HG03139 (cell line): ENCODE results near the gene ASXL1.

Experiments used
- ATAC-seq: cut with Tn5 transposase; IDR thresholded peaks from one replicate; pipeline ENCODE4 v1.9.1; 2021; ENCODE audit not compliant: unreplicated experiment

ASXL1 gene

GRCh38 chr20:32451682-32452461 lies 93.7 kb downstream of the ASXL1 start:
- ATAC-seq: no peak

- ATAC-seq: no peak
These were observed 94.8 kb downstream of the ASXL1 start for GRCh38 chr20:32452776-32453466.

- no peak for ATAC-seq
These were observed 95.5 kb downstream of the ASXL1 start for GRCh38 chr20:32453467-32454163.

GRCh38 chr20:32454164-32455145 lies 96.3 kb downstream of the ASXL1 start:
- no peak for ATAC-seq

GRCh38 chr20:32455171-32455900 lies 97.2 kb downstream of the ASXL1 start:
- no peak for ATAC-seq

GRCh38 chr20:32455901-32456701 lies 98.0 kb downstream of the ASXL1 start:
- ATAC-seq: no peak

- ATAC-seq: no peak
These were observed 98.8 kb downstream of the ASXL1 start for GRCh38 chr20:32456869-32457478.

GRCh38 chr20:32457479-32457986 lies 99.4 kb downstream of the ASXL1 start:
- no peak for ATAC-seq

- no peak for ATAC-seq
These were observed 100.1 kb downstream of the ASXL1 start for GRCh38 chr20:32458061-32458836.

GRCh38 chr20:32458837-32459220 lies 100.7 kb downstream of the ASXL1 start:
- ATAC-seq: no peak

GRCh38 chr20:32460231-32460630 lies 102.1 kb downstream of the ASXL1 start:
- no peak for ATAC-seq

- no peak for ATAC-seq
These were observed 102.7 kb downstream of the ASXL1 start for GRCh38 chr20:32460683-32461320.

GRCh38 chr20:32461836-32462600 lies 103.9 kb downstream of the ASXL1 start:
- no peak for ATAC-seq

- no peak for ATAC-seq
These were observed 104.9 kb downstream of the ASXL1 start for GRCh38 chr20:32462900-32463641.

GRCh38 chr20:32463642-32464400 lies 105.7 kb downstream of the ASXL1 start:
- ATAC-seq: no peak
